ENCODE measurements around the gene LIPJ. TPM values are rescaled to one million over a fixed set of nuclear protein-coding genes. Genes with fewer than 3 reads are reported as not detected.

Gene LIPJ
- total RNA-seq, 4 donors from 2014 or later, result 0.83 to 3.4 (median 2.3) TPM; not detected in 1

GRCh38 chr10:88624840-88625239 is 38.3 kb downstream of the LIPJ start:
- Histone ChIP-seq H3K36me3 (no peaks in the 10 kb centered on the region), H3K4me1 (no peaks in the 10 kb centered on the region), H3K27me3 (no peaks in the 10 kb centered on the region), H3K9me3 (no peaks in the 10 kb centered on the region), H3K27ac (no peak overlapping the region), H3K4me3 (replicated peaks in 1 of 3) (no peak overlapping the region)
- no peak for DNase-seq
- intact Hi-C loops (cut with DNase I), result no loop called here
- TF ChIP-seq, protein P1, sequence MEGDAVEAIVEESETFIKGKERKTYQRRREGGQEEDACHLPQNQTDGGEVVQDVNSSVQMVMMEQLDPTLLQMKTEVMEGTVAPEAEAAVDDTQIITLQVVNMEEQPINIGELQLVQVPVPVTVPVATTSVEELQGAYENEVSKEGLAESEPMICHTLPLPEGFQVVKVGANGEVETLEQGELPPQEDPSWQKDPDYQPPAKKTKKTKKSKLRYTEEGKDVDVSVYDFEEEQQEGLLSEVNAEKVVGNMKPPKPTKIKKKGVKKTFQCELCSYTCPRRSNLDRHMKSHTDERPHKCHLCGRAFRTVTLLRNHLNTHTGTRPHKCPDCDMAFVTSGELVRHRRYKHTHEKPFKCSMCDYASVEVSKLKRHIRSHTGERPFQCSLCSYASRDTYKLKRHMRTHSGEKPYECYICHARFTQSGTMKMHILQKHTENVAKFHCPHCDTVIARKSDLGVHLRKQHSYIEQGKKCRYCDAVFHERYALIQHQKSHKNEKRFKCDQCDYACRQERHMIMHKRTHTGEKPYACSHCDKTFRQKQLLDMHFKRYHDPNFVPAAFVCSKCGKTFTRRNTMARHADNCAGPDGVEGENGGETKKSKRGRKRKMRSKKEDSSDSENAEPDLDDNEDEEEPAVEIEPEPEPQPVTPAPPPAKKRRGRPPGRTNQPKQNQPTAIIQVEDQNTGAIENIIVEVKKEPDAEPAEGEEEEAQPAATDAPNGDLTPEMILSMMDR (IDR thresholded peaks at IDR 0.05), result no peak
- no peak for TF ChIP-seq POLR2A (IDR thresholded peaks at IDR 0.05)

DNA sequence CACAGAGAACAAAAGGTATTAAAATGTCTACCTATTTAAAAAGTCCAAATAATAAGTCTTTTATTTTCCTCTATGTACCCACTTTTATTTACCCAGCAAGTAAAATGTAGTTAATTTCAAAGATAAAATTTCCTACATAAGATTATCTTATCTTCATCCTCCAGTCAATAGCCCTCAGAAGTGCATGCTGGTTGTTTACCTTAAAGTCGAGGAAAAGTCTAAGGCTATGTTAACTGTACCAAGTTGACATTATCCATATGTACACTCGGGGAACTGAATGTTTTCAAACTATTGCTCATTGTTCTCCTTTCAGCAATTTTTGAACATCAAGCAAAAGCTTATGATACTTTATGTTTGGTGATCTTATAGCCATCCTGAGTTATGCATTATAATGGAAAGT is 53.6 kb downstream of the LIPJ start:
- H3K27ac ChIP-seq, result no peak overlapping the region
- no peaks in the 10 kb centered on the region for H3K36me3 ChIP-seq
- TF ChIP-seq, protein P1 (IDR thresholded peaks at IDR 0.05), result no peak
- no peaks in the 10 kb centered on the region for H3K9me3 ChIP-seq
- no peak for DNase-seq
- intact Hi-C loops (cut with DNase I), result no loop called here
- no peak overlapping the region for H3K4me3 ChIP-seq (replicated peaks in 1 of 3)
- no peaks in the 10 kb centered on the region for H3K4me1 ChIP-seq
- no peaks in the 10 kb centered on the region for H3K27me3 ChIP-seq
- WGBS, 2 donors, result 61 to 71% methylated on average over 2 of the region's 2 CpGs

GRCh38 chr10:88642209-88642608 is 55.6 kb downstream of the LIPJ start:
- H3K4me1 ChIP-seq, result no peaks in the 10 kb centered on the region
- no peaks in the 10 kb centered on the region for H3K9me3 ChIP-seq
- intact Hi-C loops (cut with DNase I), result no loop called here
- 89 to 94% methylated on average over 6 of the region's 6 CpGs for WGBS, 2 donors
- TF ChIP-seq POLR2A (IDR thresholded peaks at IDR 0.05), result no peak
- TF ChIP-seq, protein P1 (IDR thresholded peaks at IDR 0.05), result no peak
- no peak for DNase-seq
- no peak overlapping the region for H3K27ac ChIP-seq
- H3K36me3 ChIP-seq, result no peaks in the 10 kb centered on the region
- H3K4me3 ChIP-seq (replicated peaks in 1 of 3), result no peak overlapping the region
- H3K27me3 ChIP-seq, result no peaks in the 10 kb centered on the region

DNA sequence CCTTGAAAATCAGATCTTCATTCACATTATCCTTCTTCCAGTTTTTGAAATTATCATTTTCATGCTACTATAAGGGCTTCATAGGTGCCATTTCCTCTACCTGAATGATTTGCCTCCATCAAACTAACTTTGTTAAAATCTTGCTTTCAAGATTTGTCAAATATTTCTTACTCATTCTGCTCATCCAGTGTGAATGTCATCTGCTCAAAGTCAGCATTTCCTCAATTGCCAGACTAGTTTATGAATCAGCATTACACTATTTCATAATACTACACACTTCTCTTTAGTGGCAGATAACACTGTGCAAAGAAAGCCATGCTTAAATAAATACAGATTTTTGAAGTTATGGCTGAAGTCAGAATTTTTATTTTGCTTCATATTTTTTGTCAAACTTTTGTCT is 56.4 kb downstream of the LIPJ start:
- H3K9me3 ChIP-seq, result no peaks in the 10 kb centered on the region
- H3K4me1 ChIP-seq, result no peaks in the 10 kb centered on the region
- no peak overlapping the region for H3K4me3 ChIP-seq (replicated peaks in 1 of 3)
- no peak overlapping the region for H3K27ac ChIP-seq
- H3K36me3 ChIP-seq, result no peaks in the 10 kb centered on the region
- TF ChIP-seq, protein P1 (IDR thresholded peaks at IDR 0.05), result no peak
- no peak for TF ChIP-seq POLR2A (IDR thresholded peaks at IDR 0.05)
- H3K27me3 ChIP-seq, result no peaks in the 10 kb centered on the region
- DNase-seq, result no peak
- intact Hi-C loops (cut with DNase I), result no loop called here

DNA sequence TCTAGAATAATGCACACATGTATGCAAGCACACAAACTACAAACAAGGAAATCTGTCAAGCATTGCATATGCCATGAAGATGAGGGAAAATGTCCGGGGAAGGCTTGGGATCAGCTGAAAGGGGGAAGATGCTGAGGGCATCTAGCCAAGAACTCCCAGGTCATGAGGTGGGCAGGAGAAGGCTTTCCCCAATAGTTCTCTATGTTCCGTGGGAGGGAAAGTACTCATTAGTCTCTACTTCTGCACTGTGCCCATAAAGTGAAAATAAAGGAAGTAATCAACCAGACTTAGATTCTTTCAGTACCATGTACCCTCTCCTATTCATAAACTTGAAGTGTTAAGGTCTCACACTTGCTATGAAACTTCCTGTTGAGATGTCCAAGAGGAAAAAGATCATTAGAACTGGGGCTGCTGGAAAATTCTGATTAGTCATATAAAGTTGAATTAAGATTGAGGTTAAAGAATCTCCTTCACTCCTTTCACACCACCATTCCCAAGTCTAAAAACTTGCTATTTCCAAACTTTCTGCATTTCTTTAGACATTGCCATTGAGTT is 60.6 kb downstream of the LIPJ start:
- Histone ChIP-seq H3K4me1 (no peaks in the 10 kb centered on the region), H3K4me3 (replicated peaks in 1 of 3) (no peak overlapping the region), H3K27me3 (no peaks in the 10 kb centered on the region), H3K9me3 (no peaks in the 10 kb centered on the region), H3K27ac (no peak overlapping the region), H3K36me3 (no peaks in the 10 kb centered on the region)
- 68 to 84% methylated on average over 2 of the region's 2 CpGs for WGBS, 2 donors
- TF ChIP-seq, protein P1 (IDR thresholded peaks at IDR 0.05), result no peak
- TF ChIP-seq POLR2A (IDR thresholded peaks at IDR 0.05), result no peak
- intact Hi-C loops (cut with DNase I), result no loop called here
- DNase-seq, result no peak

Data from thyroid gland (tissue), 4 donors.